GM12878 (cell line): Measurements from ENCODE around the gene RBM26. TPM values are rescaled to one million over a fixed set of nuclear protein-coding genes. Genes with fewer than 3 reads are reported as not detected.
"Not testable (repeated sequence)": the region's sequence is repeated elsewhere in the genome, so short reads cannot be mapped to it uniquely, and the experiment has no call there.

Source experiments
- ATAC-seq: fragments of 200-7000 bp; cut with Tn5 transposase; 3 replicates; pipeline ENCODE4 v1.9.1; 2020; ENCODE audit warnings: mild to moderate bottlenecking, moderate library complexity
- BruUV-seq: library from RNA; stranded (reverse); fragments of 400-500 nt; replicated peaks from 2 replicates; lab custom pipeline; 2021; lab: Mats Ljungman, UMichigan
- CTCF ChIA-PET: fragments of 300-600 bp; sonication (Branson Sonifier 250); formaldehyde crosslinking; extraction: SDS; loops from one replicate; lab custom pipeline; 2021; ENCODE audit warnings: inconsistent platforms; lab: Yijun Ruan, JAX
- POLR2A ChIA-PET: fragments of 350-600 bp; formaldehyde crosslinking; extraction: SDS; loops from one replicate; lab custom pipeline; 2021; ENCODE audit warnings: inconsistent platforms; lab: Charles Lee
- RAD21 ChIA-PET: fragments of 300-600 bp; sonication (Branson Sonifier 250); formaldehyde crosslinking; loops from one replicate; lab custom pipeline; 2023; ENCODE audit warnings: antibody characterized with exemption; ENCODE audit not compliant: unreplicated experiment; lab: Charles Lee
- SMC1A ChIA-PET: fragments of 300-600 bp; sonication (Branson Sonifier 250); formaldehyde crosslinking; loops from one replicate; lab custom pipeline; 2023; ENCODE audit not compliant: unreplicated experiment, uncharacterized antibody; lab: Charles Lee
- DNase-seq: peaks from one replicate; pipeline ENCODE4 v3.0.0-alpha.2; 2011; ENCODE audit warnings: low read depth, low spot score
- FAIRE-seq: peaks from 3 replicates; lab custom pipeline; 2011; peaks lifted over from hg19 to GRCh38; lab: Jason Lieb, UNC
- H2AFZ ChIP-seq: 2 replicates; pipeline ENCODE4 v1.6.0; 2011; ENCODE audit warnings: low read depth, low read length, control low read depth; ENCODE audit not compliant: control insufficient read depth
- H3K27ac ChIP-seq: 2 replicates; pipeline ENCODE4 v1.5.1; 2011; ENCODE audit warnings: control low read depth; ENCODE audit not compliant: control insufficient read depth, insufficient read depth
- H3K27me3 ChIP-seq, 2 experiments: replicated peaks in 1 of 2; 2 replicates each; pipeline versions ENCODE4 v1.6.0 to v1.6.1; 2011; ENCODE audit warnings: low read length in 1 of 2; ENCODE audit not compliant: control insufficient read depth in 2 of 2, insufficient read depth in 2 of 2
- H3K36me3 ChIP-seq, 2 experiments: 2 replicates each; pipeline ENCODE4 v1.5.1; 2011; ENCODE audit warnings: low read length in 1 of 2; ENCODE audit not compliant: control insufficient read depth in 2 of 2, insufficient read depth in 2 of 2
- H3K4me1 ChIP-seq: 2 replicates; pipeline ENCODE4 v1.6.1; 2011; ENCODE audit warnings: mild to moderate bottlenecking, low read length, moderate library complexity, mixed read lengths; ENCODE audit not compliant: control insufficient read depth, insufficient read depth
- H3K4me2 ChIP-seq: 2 replicates; pipeline ENCODE4 v1.6.0; 2011; ENCODE audit warnings: control low read depth; ENCODE audit not compliant: control insufficient read depth, insufficient read depth
- H3K4me3 ChIP-seq: fragments of 200-600 bp; sonication (generic); 2 replicates; pipeline ENCODE4 v1.5.1; 2016
- H3K79me2 ChIP-seq: 2 replicates; pipeline ENCODE4 v1.6.0; 2011; ENCODE audit warnings: low read length; ENCODE audit not compliant: control insufficient read depth, insufficient read depth
- H3K9ac ChIP-seq: 2 replicates; pipeline ENCODE4 v1.8.0; 2011; ENCODE audit warnings: low read length, control low read depth, mixed read lengths; ENCODE audit not compliant: control insufficient read depth, insufficient read depth
- H3K9me3 ChIP-seq: replicated peaks from 3 replicates; pipeline ENCODE4 v1.5.1; 2011; ENCODE audit warnings: mild to moderate bottlenecking, low read length; ENCODE audit not compliant: control insufficient read depth, insufficient read depth
- H4K20me1 ChIP-seq: 2 replicates; pipeline ENCODE4 v1.6.0; 2011; ENCODE audit not compliant: control insufficient read depth, insufficient read depth
- BMI1 ChIP-seq: fragments of 450-650 bp; IDR thresholded peaks from 2 replicates; pipeline ENCODE4 v1.6.1; 2016; ENCODE audit warnings: mild to moderate bottlenecking, moderate library complexity, borderline replicate concordance
- CHD2 ChIP-seq: IDR thresholded peaks from 2 replicates; pipeline ENCODE4 v1.6.1; 2011; ENCODE audit warnings: low read depth, low read length, improper control_type of control experiment, borderline replicate concordance
- EGR1 ChIP-seq, 2 experiments: IDR thresholded peaks; 1 replicate in 1 of 2; 2 replicates in 1 of 2; pipeline ENCODE4 v1.6.1; 2011 to 2012; ENCODE audit warnings: low read depth in 2 of 2, low read length in 2 of 2, borderline replicate concordance in 1 of 2, mild to moderate bottlenecking in 1 of 2, moderate library complexity in 1 of 2
- IRF4 ChIP-seq: IDR thresholded peaks from 2 replicates; pipeline ENCODE4 v1.6.1; 2011; ENCODE audit warnings: low read depth, low read length
- MTA3 ChIP-seq: IDR thresholded peaks from 2 replicates; pipeline ENCODE4 v1.6.1; 2012; ENCODE audit warnings: low read length, inconsistent platforms, borderline replicate concordance
- MXI1 ChIP-seq: fragments of 150-350 bp; IDR thresholded peaks from 2 replicates; pipeline ENCODE4 v1.6.1; 2011; ENCODE audit warnings: low read depth, mild to moderate bottlenecking, inconsistent platforms, low read length, improper control_type of control experiment
- NR2C1 ChIP-seq: fragments of 450-650 bp; IDR thresholded peaks from 2 replicates; pipeline ENCODE4 v1.6.1; 2017; ENCODE audit warnings: antibody characterized with exemption, mild to moderate bottlenecking, moderate library complexity
- TARDBP ChIP-seq: IDR thresholded peaks from 2 replicates; pipeline ENCODE4 v1.6.1; 2016; ENCODE audit warnings: borderline replicate concordance
- TBL1XR1 ChIP-seq: IDR thresholded peaks from 2 replicates; pipeline ENCODE4 v1.6.1; 2012; ENCODE audit warnings: low read depth, low read length, improper control_type of control experiment
- ZNF207 ChIP-seq: fragments of 450-650 bp; IDR thresholded peaks from 2 replicates; pipeline ENCODE4 v1.6.1; 2014; ENCODE audit warnings: antibody characterized with exemption, mild to moderate bottlenecking, borderline replicate concordance
- ZNF217 ChIP-seq: fragments of 450-650 bp; IDR thresholded peaks from 2 replicates; pipeline ENCODE4 v1.6.1; 2017; ENCODE audit warnings: antibody characterized with exemption, mild to moderate bottlenecking
- WGBS: methylation state at CpG from one replicate; pipeline ENCODE4 v1.1.6; 2016; ENCODE audit warnings: low lambda C conversion rate; ENCODE audit not compliant: insufficient replicate concordance, insufficient coverage; ENCODE audit errors: missing lambda C conversion rate; 5-methylcytosine and 5-hydroxymethylcytosine counted together
- in situ Hi-C: fragments of 300-500 bp; cut with MboI; formaldehyde crosslinking; loops from 9 replicates; pipeline ENCODE4 v1.14.3; 2018; ENCODE audit warnings: mixed read lengths
- intact Hi-C: fragments of 100-400 bp; cut with micrococcal nuclease; formaldehyde crosslinking; loops from one replicate; pipeline ENCODE4 v1.14.2; 2022; ENCODE audit not compliant: unreplicated experiment
- polyA plus RNA-seq, 11 experiments: library from polyadenylated mRNA; depleted of rRNA in 4 of 11; unstranded in 6 of 11; stranded (reverse) in 5 of 11; fragments of >200 nt; fragmentation: Nextera tagmentation in 4 of 11; fragmentation: Illumina TruSeq in 1 of 11; extraction: Ambion mirVana in 4 of 11; extraction: Trizol in 1 of 11; gene quantifications; 1 replicate in 1 of 11; 2 replicates in 10 of 11; pipeline versions ENCODE4 v1.2.1 to v1.2.3, GENCODE V29; 2011 to 2016; ENCODE audit warnings: inconsistent platforms in 2 of 11, missing spikeins in 2 of 11, low read depth in 1 of 11
- total RNA-seq, 4 experiments: library from RNA; depleted of rRNA in 3 of 4; stranded (reverse); fragments of >200 nt in 3 of 4; fragmentation: Illumina TruSeq in 1 of 4; extraction: Trizol in 1 of 4; gene quantifications; 2 replicates each; pipeline versions ENCODE4 v1.2.1 to v1.2.3, GENCODE V29; 2013 to 2021
- TF ChIP-seq, protein P1 (sequence below): IDR thresholded peaks from 2 replicates; pipeline ENCODE4 v1.6.1; 2012; ENCODE audit warnings: improper control_type of control experiment, low read depth, low read length; ENCODE audit not compliant: insufficient replicate concordance

Gene RBM26
- total and polyA plus RNA-seq, 10 of the 15 experiments (the other 5 are each of a cell fraction or from before 2014, with no cell fraction given), result 17.6 to 71.3 (median 38.9) TPM

DNA sequence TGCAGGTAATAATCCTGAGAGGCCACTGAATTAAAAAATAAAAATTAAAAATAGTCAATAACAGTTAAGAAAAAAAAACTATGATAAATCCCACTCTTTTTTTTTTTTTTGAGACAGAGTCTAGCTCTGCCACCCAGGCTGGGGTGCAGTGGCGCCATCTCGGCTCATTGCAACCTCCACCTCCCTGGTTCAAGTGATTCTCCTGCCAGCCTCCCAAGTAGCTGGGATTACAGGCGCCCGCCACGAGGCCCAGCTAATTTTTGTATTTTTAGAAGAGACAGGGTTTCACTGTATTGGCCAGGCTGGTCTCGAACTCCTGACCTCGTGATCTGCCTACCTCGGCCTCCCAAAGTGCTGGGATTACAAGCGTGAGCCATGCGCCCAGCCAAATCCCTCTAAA lies 56.4 kb downstream of the RBM26 start:
- ChIA-PET SMC1A (interaction anchor here (1.3 to 2.7 kb wide), 7 partner anchors 10 to 191 kb away, joined by 3 to 14 read pairs (median 5); no protein-coding TSS in a partner anchor), RAD21 (interaction anchor here (0.7 to 2.4 kb wide), 6 partner anchors 14 to 1108 kb away, joined by 3 to 7 read pairs (median 3); no protein-coding TSS in a partner anchor), POLR2A (interaction anchor here (0.7 kb wide), 2 partner anchors 23 to 76 kb away, joined by 3 to 5 read pairs; no protein-coding TSS in a partner anchor), CTCF (interaction anchor here (1.3 to 1.9 kb wide), 3 partner anchors 14 to 42 kb away, joined by 4 to 15 read pairs (median 5); no protein-coding TSS in a partner anchor)
- H3K27me3 ChIP-seq, H3K4me3 ChIP-seq, DNase-seq, H3K9ac ChIP-seq, BruUV-seq, H3K27ac ChIP-seq, H2AFZ ChIP-seq, H3K4me1 ChIP-seq, FAIRE-seq, H3K4me2 ChIP-seq, in situ Hi-C loops, H3K79me2 ChIP-seq, intact Hi-C loops, H4K20me1 ChIP-seq, ATAC-seq, H3K9me3 ChIP-seq: not testable (repeated sequence)
- H3K36me3 ChIP-seq, result peaks cover 1 to 18% of the 10 kb centered on the region in 2 experiments; a peak in 3 of 4 replicates
- 97% methylated on average over 10 of the region's 10 CpGs for WGBS

DNA sequence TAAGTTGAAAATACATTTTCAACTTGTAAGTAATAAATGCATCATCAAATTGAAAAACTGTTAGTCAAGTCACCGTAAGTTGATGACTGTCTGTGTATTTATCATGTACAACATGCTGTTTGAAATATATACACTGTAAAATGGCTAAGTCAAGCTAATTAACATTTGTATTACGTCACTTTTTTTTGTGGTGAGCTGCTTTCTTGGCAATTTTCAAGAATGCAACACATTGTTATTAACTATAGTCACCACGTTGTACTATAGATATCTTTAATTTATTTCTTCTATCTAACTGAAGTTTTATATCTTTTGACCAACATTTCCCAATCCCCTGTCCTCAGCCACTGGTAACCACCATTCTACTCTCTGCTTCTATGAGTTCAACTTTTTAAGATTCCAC lies 57.0 kb downstream of the RBM26 start:
- Histone ChIP-seq H3K9me3 (no peaks in the 10 kb centered on the region), H3K4me3 (no peak overlapping the region), H3K79me2 (no peaks in the 10 kb centered on the region; the same call in 1 of the 2 replicates), H4K20me1 (no peaks in the 10 kb centered on the region), H3K27me3 (no peaks in the 10 kb centered on the region), H3K27ac (no peak overlapping the region), H3K4me2 (no peak overlapping the region), H3K4me1 (no peaks in the 10 kb centered on the region), H3K9ac (no peak overlapping the region), H3K36me3 (peaks cover 1 to 13% of the 10 kb centered on the region in 2 experiments; a peak in 2 of 4 replicates), H2AFZ (no peak overlapping the region)
- no peak for FAIRE-seq
- no peak for ATAC-seq
- in situ Hi-C loops, result no loop called here
- ChIA-PET POLR2A (interaction anchor here (0.7 kb wide), 2 partner anchors 22 to 75 kb away, joined by 3 to 5 read pairs; no protein-coding TSS in a partner anchor), CTCF (interaction anchor here (1.0 to 1.9 kb wide), 5 partner anchors 9 to 43 kb away, joined by 3 to 15 read pairs (median 4); no protein-coding TSS in a partner anchor), RAD21 (interaction anchor here (0.7 to 2.4 kb wide), 8 partner anchors 10 to 1108 kb away, joined by 3 to 7 read pairs (median 3); no protein-coding TSS in a partner anchor), SMC1A (interaction anchor here (0.8 to 2.7 kb wide), 9 partner anchors 9 to 192 kb away, joined by 3 to 14 read pairs (median 4); no protein-coding TSS in a partner anchor)
- no TSS peak for BruUV-seq
- intact Hi-C loops, result no loop called here
- 98% methylated on average over 3 of the region's 3 CpGs for WGBS
- DNase-seq, result no peak
- TF ChIP-seq EGR1 (IDR thresholded peaks at IDR 0.05; ENCODE audit: borderline replicate concordance in 1 of 2, low read depth in 2 of 2, low read length in 2 of 2) (no peak), ZNF207 (no peak), TARDBP (no peak), CHD2 (no peak), NR2C1 (no peak), MXI1 (no peak), MTA3 (no peak), IRF4 (no peak), TBL1XR1 (no peak), ZNF217 (no peak), BMI1 (no peak)
- TF ChIP-seq, protein P1, sequence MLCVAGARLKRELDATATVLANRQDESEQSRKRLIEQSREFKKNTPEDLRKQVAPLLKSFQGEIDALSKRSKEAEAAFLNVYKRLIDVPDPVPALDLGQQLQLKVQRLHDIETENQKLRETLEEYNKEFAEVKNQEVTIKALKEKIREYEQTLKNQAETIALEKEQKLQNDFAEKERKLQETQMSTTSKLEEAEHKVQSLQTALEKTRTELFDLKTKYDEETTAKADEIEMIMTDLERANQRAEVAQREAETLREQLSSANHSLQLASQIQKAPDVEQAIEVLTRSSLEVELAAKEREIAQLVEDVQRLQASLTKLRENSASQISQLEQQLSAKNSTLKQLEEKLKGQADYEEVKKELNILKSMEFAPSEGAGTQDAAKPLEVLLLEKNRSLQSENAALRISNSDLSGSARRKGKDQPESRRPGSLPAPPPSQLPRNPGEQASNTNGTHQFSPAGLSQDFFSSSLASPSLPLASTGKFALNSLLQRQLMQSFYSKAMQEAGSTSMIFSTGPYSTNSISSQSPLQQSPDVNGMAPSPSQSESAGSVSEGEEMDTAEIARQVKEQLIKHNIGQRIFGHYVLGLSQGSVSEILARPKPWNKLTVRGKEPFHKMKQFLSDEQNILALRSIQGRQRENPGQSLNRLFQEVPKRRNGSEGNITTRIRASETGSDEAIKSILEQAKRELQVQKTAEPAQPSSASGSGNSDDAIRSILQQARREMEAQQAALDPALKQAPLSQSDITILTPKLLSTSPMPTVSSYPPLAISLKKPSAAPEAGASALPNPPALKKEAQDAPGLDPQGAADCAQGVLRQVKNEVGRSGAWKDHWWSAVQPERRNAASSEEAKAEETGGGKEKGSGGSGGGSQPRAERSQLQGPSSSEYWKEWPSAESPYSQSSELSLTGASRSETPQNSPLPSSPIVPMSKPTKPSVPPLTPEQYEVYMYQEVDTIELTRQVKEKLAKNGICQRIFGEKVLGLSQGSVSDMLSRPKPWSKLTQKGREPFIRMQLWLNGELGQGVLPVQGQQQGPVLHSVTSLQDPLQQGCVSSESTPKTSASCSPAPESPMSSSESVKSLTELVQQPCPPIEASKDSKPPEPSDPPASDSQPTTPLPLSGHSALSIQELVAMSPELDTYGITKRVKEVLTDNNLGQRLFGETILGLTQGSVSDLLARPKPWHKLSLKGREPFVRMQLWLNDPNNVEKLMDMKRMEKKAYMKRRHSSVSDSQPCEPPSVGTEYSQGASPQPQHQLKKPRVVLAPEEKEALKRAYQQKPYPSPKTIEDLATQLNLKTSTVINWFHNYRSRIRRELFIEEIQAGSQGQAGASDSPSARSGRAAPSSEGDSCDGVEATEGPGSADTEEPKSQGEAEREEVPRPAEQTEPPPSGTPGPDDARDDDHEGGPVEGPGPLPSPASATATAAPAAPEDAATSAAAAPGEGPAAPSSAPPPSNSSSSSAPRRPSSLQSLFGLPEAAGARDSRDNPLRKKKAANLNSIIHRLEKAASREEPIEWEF, result no peak
